Coronary artery (tissue), 2 donors: ENCODE data around the gene ENO2.
A peak's percentile ranks its signal among the peaks of the same experiment; 100 is the strongest.

ENCODE experiments used
- DNase-seq: peaks from one replicate; pipeline ENCODE4 v3.0.0-alpha.2; 2017; ENCODE audit warnings: low spot score
- H3K27ac ChIP-seq, 2 donors: fragments of 200-600 bp; sonication (generic); one replicate each; pipeline ENCODE4 v1.5.1; 2016 to 2019
- H3K4me3 ChIP-seq: fragments of 200-600 bp; sonication (generic); 2 replicates; pipeline ENCODE4 v1.5.1; 2016; ENCODE audit warnings: mild to moderate bottlenecking, moderate library complexity
- CTCF ChIP-seq: fragments of 200-600 bp; sonication (generic); IDR thresholded peaks from one replicate; pipeline ENCODE4 v1.5.1; 2019; ENCODE audit warnings: antibody characterized with exemption

ENO2 gene

GRCh38 chr12:6945613-6946012 is 31.2 kb downstream of the ENO2 start:
- TF ChIP-seq CTCF: no peak
- DNase-seq: no peak
- peak overlapping the region; percentile 78 for H3K4me3 ChIP-seq
- peak overlapping the region in 1 of 2 donors; percentile 94 for H3K27ac ChIP-seq

- no peak for DNase-seq
- peak overlapping the region; percentile 45 for H3K4me3 ChIP-seq
- no peak for TF ChIP-seq CTCF
- H3K27ac ChIP-seq: peak overlapping the region in 1 of 2 donors; percentile 94
These were observed 31.9 kb downstream of the ENO2 start for GRCh38 chr12:6946033-6946919.

- H3K27ac ChIP-seq: peak overlapping the region in 1 of 2 donors; percentile 94
- TF ChIP-seq CTCF: no peak
- DNase-seq: no peak
- peak overlapping the region; percentile 45 for H3K4me3 ChIP-seq
These were observed 32.6 kb downstream of the ENO2 start for GRCh38 chr12:6946920-6947374.

- Histone ChIP-seq H3K27ac (no peak overlapping the region), H3K4me3 (no peak overlapping the region)
- DNase-seq: no peak
- TF ChIP-seq CTCF: no peak
These were observed 33.2 kb downstream of the ENO2 start for GRCh38 chr12:6947615-6948014.

DNA sequence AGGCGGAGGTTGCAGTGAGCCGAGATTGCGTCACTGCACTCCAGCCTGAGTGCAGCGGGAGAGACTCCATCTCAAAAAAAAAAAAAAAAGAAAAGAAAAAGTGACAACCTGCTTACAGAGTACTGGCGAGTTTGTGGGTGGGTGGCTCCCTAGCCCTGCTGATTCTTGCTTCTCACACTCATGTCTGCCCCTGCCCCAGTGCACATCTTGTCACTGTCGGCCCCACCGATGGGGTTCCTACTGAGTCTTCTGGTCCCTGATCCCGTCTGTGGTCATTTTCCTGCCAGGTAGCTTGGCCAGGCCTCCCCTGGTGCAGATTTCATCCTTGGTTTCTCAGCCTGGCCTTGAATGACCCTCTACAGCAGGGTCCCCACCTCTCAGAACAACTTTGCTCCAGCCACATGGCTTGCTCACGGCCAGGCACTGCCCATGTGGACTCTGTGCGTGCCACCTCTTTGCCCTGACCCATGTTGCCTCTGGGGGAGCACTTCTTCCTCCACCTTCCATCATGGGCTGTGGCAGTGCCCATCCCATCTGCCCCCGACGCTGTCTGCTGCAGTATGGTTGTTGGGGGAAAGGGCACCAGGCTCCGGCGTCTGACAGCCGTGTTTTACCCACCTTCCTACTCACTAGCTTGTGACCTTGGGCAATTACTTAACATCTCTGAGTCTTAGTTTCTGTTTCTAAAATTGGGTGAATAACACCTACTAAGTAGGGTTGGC is 34.7 kb downstream of the ENO2 start:
- no peak for TF ChIP-seq CTCF
- no peak overlapping the region for H3K4me3 ChIP-seq
- no peak overlapping the region for H3K27ac ChIP-seq
- DNase-seq: no peak

DNA sequence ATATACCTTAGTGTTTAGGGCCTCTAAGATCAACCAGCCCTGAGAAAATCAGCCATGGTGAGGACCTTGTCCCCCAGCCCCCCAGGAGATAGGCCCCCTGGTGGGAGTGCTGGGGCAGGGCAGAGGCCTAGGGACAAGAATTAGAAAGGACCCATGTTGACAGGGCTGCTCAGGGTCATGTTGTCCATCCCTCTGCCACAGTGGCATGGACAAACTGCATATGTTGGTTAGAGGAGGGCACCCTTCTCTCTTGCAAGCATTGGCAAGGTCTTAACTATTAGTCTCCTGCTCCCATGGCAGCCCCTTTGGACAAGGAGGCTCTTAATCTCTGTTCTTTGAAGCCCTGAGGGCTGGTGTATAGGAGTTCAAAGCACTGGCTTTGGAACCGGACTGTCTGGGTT is 36.0 kb downstream of the ENO2 start:
- H3K4me3 ChIP-seq: no peak overlapping the region
- H3K27ac ChIP-seq: peak overlapping the region in 1 of 2 donors; percentile 83
- no peak for DNase-seq
- TF ChIP-seq CTCF: no peak
